Measurements from ENCODE around the gene FEM1A.

Gene FEM1A

DNA sequence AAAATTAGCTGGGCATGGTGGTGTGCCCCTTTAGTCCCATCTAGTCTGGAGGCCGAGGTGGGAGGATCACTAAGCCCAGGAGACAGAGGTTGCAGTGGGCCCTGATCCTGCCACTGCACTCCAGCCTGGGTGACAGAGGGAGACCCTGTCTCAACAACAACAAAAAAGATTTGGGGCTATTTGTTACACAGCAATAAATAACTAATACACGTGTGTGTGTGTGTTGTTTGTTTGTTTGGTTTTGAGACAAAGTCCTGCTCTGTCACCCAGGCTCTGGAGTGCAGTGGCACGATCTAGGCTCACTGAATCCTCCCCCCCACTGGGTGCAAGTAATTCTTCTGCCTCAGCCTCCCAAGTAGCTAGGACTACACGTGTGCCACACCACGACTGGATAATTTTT, 32.9 kb upstream of the FEM1A start:
- no peak for TF ChIP-seq L3MBTL2 (conservative IDR thresholded peaks at IDR 0.05)
- no peak for TF ChIP-seq FOXM1 (IDR thresholded peaks at IDR 0.05; ENCODE audit: borderline replicate concordance)
- TF ChIP-seq, protein P1, sequence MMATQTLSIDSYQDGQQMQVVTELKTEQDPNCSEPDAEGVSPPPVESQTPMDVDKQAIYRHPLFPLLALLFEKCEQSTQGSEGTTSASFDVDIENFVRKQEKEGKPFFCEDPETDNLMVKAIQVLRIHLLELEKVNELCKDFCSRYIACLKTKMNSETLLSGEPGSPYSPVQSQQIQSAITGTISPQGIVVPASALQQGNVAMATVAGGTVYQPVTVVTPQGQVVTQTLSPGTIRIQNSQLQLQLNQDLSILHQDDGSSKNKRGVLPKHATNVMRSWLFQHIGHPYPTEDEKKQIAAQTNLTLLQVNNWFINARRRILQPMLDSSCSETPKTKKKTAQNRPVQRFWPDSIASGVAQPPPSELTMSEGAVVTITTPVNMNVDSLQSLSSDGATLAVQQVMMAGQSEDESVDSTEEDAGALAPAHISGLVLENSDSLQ (IDR thresholded peaks at IDR 0.05): no peak
- TF ChIP-seq SUZ12 (IDR thresholded peaks at IDR 0.05): no peak
- no peak for TF ChIP-seq SP1 (IDR thresholded peaks at IDR 0.05)
- TF ChIP-seq ELF4 (IDR thresholded peaks at IDR 0.05): no peak
- TF ChIP-seq ARNT (IDR thresholded peaks at IDR 0.05): no peak
- no peak for TF ChIP-seq NFRKB (IDR thresholded peaks at IDR 0.05)
- TF ChIP-seq FOXA1 (IDR thresholded peaks at IDR 0.05): no peak
- no peak for TF ChIP-seq BHLHE40 (IDR thresholded peaks at IDR 0.05; ENCODE audit: borderline replicate concordance)
- DNase-seq (ENCODE audit: extremely low spot score): no peak
- ChIA-PET CTCF (no interaction called here), POLR2A (no interaction called here)

DNA sequence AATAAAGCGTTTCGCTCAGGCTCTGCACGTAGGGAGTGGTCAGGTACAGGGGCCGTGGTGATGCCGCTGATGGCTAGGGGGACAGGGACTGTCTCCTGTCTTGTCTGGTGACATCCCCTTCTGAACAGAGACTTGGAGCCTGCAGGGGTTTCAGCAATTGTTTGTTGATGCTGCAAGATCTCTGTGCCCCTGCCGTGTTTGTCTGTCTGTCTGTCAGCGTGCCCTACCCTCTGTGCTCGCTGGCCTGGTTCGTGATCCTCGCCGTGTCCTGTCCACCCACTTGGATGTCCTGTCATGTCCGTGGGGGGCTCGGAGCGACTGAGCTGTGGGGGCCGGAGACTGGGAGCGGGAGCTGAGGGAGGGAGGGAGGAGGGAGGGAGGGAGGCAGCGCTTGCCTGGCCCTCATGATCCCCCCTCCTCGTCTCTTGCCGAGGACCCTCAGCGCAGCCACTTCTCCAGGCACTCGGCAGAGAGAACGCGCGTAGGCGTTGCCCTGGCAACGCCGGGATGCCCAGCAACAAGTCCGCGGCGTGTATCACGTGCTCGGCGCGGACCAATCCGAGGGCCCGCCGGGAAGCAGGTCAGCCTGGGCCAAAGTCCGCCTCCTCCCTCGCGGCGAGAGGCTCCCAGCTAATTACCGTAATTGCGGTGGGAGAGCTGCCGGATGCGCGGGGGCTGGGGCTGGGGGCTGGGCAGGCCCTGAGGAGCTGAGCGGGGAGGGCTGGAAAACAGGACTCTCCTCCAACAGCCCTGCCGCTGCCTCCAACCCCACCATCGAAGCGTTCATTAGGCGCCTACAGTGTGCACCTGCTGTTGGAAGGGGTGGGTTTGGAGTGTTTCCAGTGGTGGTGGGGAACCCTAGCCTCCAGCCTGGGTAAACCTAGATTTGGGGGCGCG, 31.9 kb upstream of the FEM1A start:
- POLR2A ChIA-PET: no interaction called here
- CTCF ChIA-PET: interaction anchor here (1.3 kb wide), 1 partner anchor 15 kb away, joined by 4 read pairs; no protein-coding TSS in a partner anchor
- DNase-seq (ENCODE audit: extremely low spot score): peak; percentile 100
- TF ChIP-seq FOXA1 (IDR thresholded peaks at IDR 0.05) (no peak), L3MBTL2 (conservative IDR thresholded peaks at IDR 0.05) (0 out of 2 replicates have a peak, but pooled peaks have one; percentile 16)

DNA sequence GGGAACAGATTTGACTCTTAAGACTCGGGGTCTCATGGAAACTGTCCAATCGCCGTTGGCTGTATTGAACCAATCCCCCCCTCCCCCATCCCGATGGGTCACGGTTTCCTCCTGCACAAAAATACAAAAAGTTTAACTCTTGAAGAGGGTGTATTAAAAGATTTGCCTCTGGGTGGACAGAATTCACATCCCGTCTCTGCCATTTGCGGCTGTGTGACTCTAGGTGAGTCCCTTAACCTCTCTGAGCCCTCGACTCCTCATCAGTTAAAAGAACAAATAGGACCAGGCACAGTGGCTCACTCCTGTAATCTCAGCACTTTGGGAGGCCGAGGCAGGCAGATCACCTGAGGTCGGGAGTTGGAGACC, 31.3 kb upstream of the FEM1A start:
- TF ChIP-seq NFRKB (IDR thresholded peaks at IDR 0.05) (no peak), ELF4 (IDR thresholded peaks at IDR 0.05) (no peak), ARNT (IDR thresholded peaks at IDR 0.05) (no peak), SP1 (IDR thresholded peaks at IDR 0.05) (no peak), FOXM1 (IDR thresholded peaks at IDR 0.05; ENCODE audit: borderline replicate concordance) (no peak), ZNF384 (IDR thresholded peaks at IDR 0.05) (no peak), CTBP1 (IDR thresholded peaks at IDR 0.05; ENCODE audit: borderline replicate concordance) (no peak), BHLHE40 (IDR thresholded peaks at IDR 0.05; ENCODE audit: borderline replicate concordance) (no peak)
- CTCF ChIA-PET: interaction anchor here (1.3 kb wide), 1 partner anchor 16 kb away, joined by 4 read pairs; no protein-coding TSS in a partner anchor
- DNase-seq (ENCODE audit: extremely low spot score): no peak
- POLR2A ChIA-PET: no interaction called here

DNA sequence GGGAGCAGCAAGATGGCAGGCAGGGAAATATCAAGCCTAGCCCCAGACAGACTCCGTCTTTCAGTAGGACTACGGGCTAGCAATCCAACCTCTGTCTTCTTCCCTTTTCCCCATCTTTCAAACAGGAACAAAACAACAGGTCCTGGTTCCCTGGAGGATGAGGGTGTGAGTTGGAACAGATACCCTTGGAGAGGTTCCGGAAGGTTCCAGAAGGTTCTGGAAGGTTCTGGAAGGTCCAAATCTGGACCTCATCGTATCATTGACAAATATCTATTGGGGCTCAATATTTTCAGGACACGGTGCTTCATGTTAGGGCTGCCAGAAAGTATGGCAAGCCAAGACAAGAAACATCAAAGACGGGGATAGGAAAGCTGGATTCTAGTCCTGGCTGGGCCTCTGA, 28.5 kb upstream of the FEM1A start:
- POLR2A ChIA-PET: no interaction called here
- no peak for DNase-seq (ENCODE audit: extremely low spot score)
- CTCF ChIA-PET: interaction anchor here (0.6 kb wide), 1 partner anchor 14 kb away, joined by 4 read pairs; no protein-coding TSS in a partner anchor
- TF ChIP-seq SUZ12 (IDR thresholded peaks at IDR 0.05) (no peak), ZNF384 (IDR thresholded peaks at IDR 0.05) (no peak), FOXK2 (IDR thresholded peaks at IDR 0.05) (no peak), NFRKB (IDR thresholded peaks at IDR 0.05) (no peak), TARDBP (IDR thresholded peaks at IDR 0.05) (no peak), BHLHE40 (IDR thresholded peaks at IDR 0.05; ENCODE audit: borderline replicate concordance) (no peak), HDGF (IDR thresholded peaks at IDR 0.05; ENCODE audit: borderline replicate concordance) (no peak), FOXA1 (IDR thresholded peaks at IDR 0.05) (no peak), LEF1 (IDR thresholded peaks at IDR 0.05; ENCODE audit: borderline replicate concordance) (no peak), FOXM1 (IDR thresholded peaks at IDR 0.05; ENCODE audit: borderline replicate concordance) (no peak), SP1 (IDR thresholded peaks at IDR 0.05) (no peak), ELF4 (IDR thresholded peaks at IDR 0.05) (no peak), ARNT (IDR thresholded peaks at IDR 0.05) (no peak), L3MBTL2 (conservative IDR thresholded peaks at IDR 0.05) (no peak), CTBP1 (IDR thresholded peaks at IDR 0.05; ENCODE audit: borderline replicate concordance) (no peak)
- TF ChIP-seq, protein P1 (IDR thresholded peaks at IDR 0.05): no peak

DNA sequence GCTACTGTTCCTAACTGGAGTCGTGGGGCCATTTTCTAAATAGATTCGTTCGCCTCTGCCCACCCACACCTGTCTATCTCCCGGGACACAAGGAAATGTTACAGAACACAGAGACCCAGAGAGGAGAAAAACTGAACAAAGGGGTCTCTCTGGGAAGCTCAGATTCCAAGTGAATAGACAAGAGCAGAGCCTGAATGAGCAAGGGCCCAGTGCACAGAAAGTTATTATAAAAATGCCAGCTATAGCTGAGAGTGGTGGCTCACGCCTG, 27.2 kb upstream of the FEM1A start:
- TF ChIP-seq FOXK2 (IDR thresholded peaks at IDR 0.05) (no peak), SUZ12 (IDR thresholded peaks at IDR 0.05) (no peak), ELF4 (IDR thresholded peaks at IDR 0.05) (no peak), FOXM1 (IDR thresholded peaks at IDR 0.05; ENCODE audit: borderline replicate concordance) (no peak), NFRKB (IDR thresholded peaks at IDR 0.05) (no peak), FOXA1 (IDR thresholded peaks at IDR 0.05) (no peak), HDGF (IDR thresholded peaks at IDR 0.05; ENCODE audit: borderline replicate concordance) (no peak), TARDBP (IDR thresholded peaks at IDR 0.05) (no peak), ARNT (IDR thresholded peaks at IDR 0.05) (no peak), LEF1 (IDR thresholded peaks at IDR 0.05; ENCODE audit: borderline replicate concordance) (no peak), CTBP1 (IDR thresholded peaks at IDR 0.05; ENCODE audit: borderline replicate concordance) (no peak), L3MBTL2 (conservative IDR thresholded peaks at IDR 0.05) (no peak), SP1 (IDR thresholded peaks at IDR 0.05) (no peak), ZNF384 (IDR thresholded peaks at IDR 0.05) (no peak), BHLHE40 (IDR thresholded peaks at IDR 0.05; ENCODE audit: borderline replicate concordance) (no peak)
- TF ChIP-seq, protein P1 (IDR thresholded peaks at IDR 0.05): no peak
- no peak for DNase-seq (ENCODE audit: extremely low spot score)
- ChIA-PET CTCF (interaction anchor here (0.6 kb wide), 1 partner anchor 45 kb away, joined by 5 read pairs; no protein-coding TSS in a partner anchor), POLR2A (no interaction called here)
